HG02571 (cell line): ENCODE data around the gene PLCG1.
"Not testable (repeated sequence)": the region's sequence is repeated elsewhere in the genome, so short reads cannot be mapped to it uniquely, and the experiment has no call there.

ENCODE experiments used
- ATAC-seq: cut with Tn5 transposase; IDR thresholded peaks from one replicate; pipeline ENCODE4 v1.9.1; 2021; ENCODE audit warnings: mild to moderate bottlenecking, moderate library complexity; ENCODE audit not compliant: unreplicated experiment

The PLCG1 gene

GRCh38 chr20:41124451-41125094 is 12.8 kb upstream of the PLCG1 start:
- no peak for ATAC-seq

GRCh38 chr20:41125530-41126457 is 11.5 kb upstream of the PLCG1 start:
- no peak for ATAC-seq

- no peak for ATAC-seq
These were observed 10.6 kb upstream of the PLCG1 start for GRCh38 chr20:41126719-41127118.

GRCh38 chr20:41128317-41128716 is 9.0 kb upstream of the PLCG1 start:
- ATAC-seq, result not testable (repeated sequence)

GRCh38 chr20:41131594-41132387 is 5.6 kb upstream of the PLCG1 start:
- no peak for ATAC-seq

GRCh38 chr20:41132388-41132775 is 5.0 kb upstream of the PLCG1 start:
- ATAC-seq, result not testable (repeated sequence)

- peak; percentile 45 for ATAC-seq
These were observed 3.5 kb upstream of the PLCG1 start for GRCh38 chr20:41133709-41134361.

- no peak for ATAC-seq
These were observed 2.8 kb upstream of the PLCG1 start for GRCh38 chr20:41134362-41135186.

- no peak for ATAC-seq
These were observed 2.0 kb upstream of the PLCG1 start for GRCh38 chr20:41135187-41135887.

- ATAC-seq, result no peak
These were observed 1.3 kb upstream of the PLCG1 start for GRCh38 chr20:41135888-41136679.

GRCh38 chr20:41137614-41138474 is 501 bp downstream of the PLCG1 start:
- ATAC-seq, result no peak

GRCh38 chr20:41138475-41139226 is 1.3 kb downstream of the PLCG1 start:
- ATAC-seq, result no peak

- ATAC-seq, result no peak
These were observed 2.1 kb downstream of the PLCG1 start for GRCh38 chr20:41139227-41140093.

- ATAC-seq, result no peak
These were observed 3.1 kb downstream of the PLCG1 start for GRCh38 chr20:41140226-41141133.
